Panc1 (cell line): ENCODE results near the gene SLC66A3. TPM values are rescaled to one million over a fixed set of nuclear protein-coding genes. Genes with fewer than 3 reads are reported as not detected.

ENCODE experiments used
- ATAC-seq: fragments of 200-7000 bp; cut with Tn5 transposase; 2 replicates; pipeline ENCODE4 v1.9.1; 2020; ENCODE audit warnings: mild to moderate bottlenecking, moderate library complexity
- BruUV-seq: library from RNA; stranded (reverse); fragments of 400-500 nt; replicated peaks from 2 replicates; lab custom pipeline; 2021; lab: Mats Ljungman, UMichigan
- CTCF ChIA-PET: fragments of 300-600 bp; sonication (Branson Sonifier 250); formaldehyde crosslinking; loops from one replicate; lab custom pipeline; 2022; ENCODE audit warnings: antibody characterized with exemption; lab: Charles Lee
- POLR2A ChIA-PET: fragments of 300-600 bp; sonication (Branson Sonifier 250); formaldehyde crosslinking; loops from one replicate; lab custom pipeline; 2022; ENCODE audit warnings: antibody characterized with exemption; lab: Charles Lee
- DNase-seq: peaks from one replicate; pipeline ENCODE4 v3.0.0-alpha.2; 2010; ENCODE audit warnings: low read depth, low spot score
- H3K27ac ChIP-seq: 2 replicates; pipeline ENCODE4 v1.5.1; 2011; ENCODE audit warnings: mild to moderate bottlenecking, low read length, inconsistent platforms
- H3K27me3 ChIP-seq: fragments of 200-500 bp; sonication (Bioruptor generic); 2 replicates; pipeline ENCODE4 v1.6.0; 2014; ENCODE audit warnings: low read length, inconsistent platforms; ENCODE audit not compliant: control insufficient read depth, insufficient read depth
- H3K36me3 ChIP-seq: fragments of 200-500 bp; sonication (Bioruptor generic); 2 replicates; pipeline ENCODE4 v1.5.1; 2014; ENCODE audit warnings: inconsistent platforms, mild to moderate bottlenecking, low read length, moderate library complexity; ENCODE audit not compliant: control insufficient read depth, insufficient read depth
- H3K4me1 ChIP-seq: 2 replicates; pipeline ENCODE4 v1.5.1; 2011; ENCODE audit warnings: inconsistent platforms, mild to moderate bottlenecking, low read length, moderate library complexity; ENCODE audit not compliant: control insufficient read depth, insufficient read depth
- H3K4me3 ChIP-seq, 2 experiments: 2 replicates each; pipeline ENCODE4 v1.5.1; 2011 to 2012; ENCODE audit warnings: low read depth in 2 of 2, low read length in 2 of 2, mild to moderate bottlenecking in 2 of 2, inconsistent platforms in 1 of 2, moderate library complexity in 1 of 2
- H3K9me3 ChIP-seq: fragments of 200-500 bp; sonication (Bioruptor generic); 2 replicates; pipeline ENCODE4 v1.5.1; 2014; ENCODE audit warnings: low read depth, mild to moderate bottlenecking, inconsistent platforms, low read length, moderate library complexity; ENCODE audit not compliant: control insufficient read depth, insufficient read depth
- CTCF ChIP-seq: fragments of 450-650 bp; IDR thresholded peaks from 2 replicates; pipeline ENCODE4 v1.5.1; 2017; ENCODE audit warnings: mild to moderate bottlenecking
- POLR2AphosphoS5 ChIP-seq: IDR thresholded peaks from 2 replicates; pipeline ENCODE4 v1.6.1; 2012; ENCODE audit warnings: mild to moderate bottlenecking, low read depth, low read length, moderate library complexity
- REST ChIP-seq, 2 experiments: IDR thresholded peaks; 2 replicates each; pipeline ENCODE4 v1.6.1; 2011 to 2012; ENCODE audit warnings: low read depth in 2 of 2, control low read depth in 1 of 2, low read length in 1 of 2, mild to moderate bottlenecking in 1 of 2, moderate library complexity in 1 of 2; ENCODE audit not compliant: insufficient read depth in 1 of 2
- SIN3A ChIP-seq: IDR thresholded peaks from 2 replicates; pipeline ENCODE4 v1.6.1; 2012; ENCODE audit warnings: low read depth, mild to moderate bottlenecking, low read length, moderate library complexity, borderline replicate concordance; ENCODE audit not compliant: insufficient read depth
- TCF7L2 ChIP-seq: IDR thresholded peaks from 2 replicates; pipeline ENCODE4 v1.6.1; 2011; ENCODE audit warnings: mild to moderate bottlenecking, low read depth, low read length, inconsistent platforms
- in situ Hi-C: cut with HindIII; loops from 2 replicates; pipeline ENCODE4 v1.10.0; 2016; ENCODE audit warnings: low sequenced_read_pairs, low pct_unique_long_range_greater_than_20kb
- intact Hi-C: fragments of 100-400 bp; cut with micrococcal nuclease; formaldehyde crosslinking; loops from one replicate; pipeline ENCODE4 v1.10.0; 2022; ENCODE audit not compliant: unreplicated experiment
- total RNA-seq: library from RNA; stranded (reverse); gene quantifications from one replicate; pipeline ENCODE4 v1.2.1, GENCODE V29; 2021; ENCODE audit not compliant: unreplicated experiment

The SLC66A3 gene
- total RNA-seq, 1 experiment from 2014 or later, result 39.1 TPM

DNA sequence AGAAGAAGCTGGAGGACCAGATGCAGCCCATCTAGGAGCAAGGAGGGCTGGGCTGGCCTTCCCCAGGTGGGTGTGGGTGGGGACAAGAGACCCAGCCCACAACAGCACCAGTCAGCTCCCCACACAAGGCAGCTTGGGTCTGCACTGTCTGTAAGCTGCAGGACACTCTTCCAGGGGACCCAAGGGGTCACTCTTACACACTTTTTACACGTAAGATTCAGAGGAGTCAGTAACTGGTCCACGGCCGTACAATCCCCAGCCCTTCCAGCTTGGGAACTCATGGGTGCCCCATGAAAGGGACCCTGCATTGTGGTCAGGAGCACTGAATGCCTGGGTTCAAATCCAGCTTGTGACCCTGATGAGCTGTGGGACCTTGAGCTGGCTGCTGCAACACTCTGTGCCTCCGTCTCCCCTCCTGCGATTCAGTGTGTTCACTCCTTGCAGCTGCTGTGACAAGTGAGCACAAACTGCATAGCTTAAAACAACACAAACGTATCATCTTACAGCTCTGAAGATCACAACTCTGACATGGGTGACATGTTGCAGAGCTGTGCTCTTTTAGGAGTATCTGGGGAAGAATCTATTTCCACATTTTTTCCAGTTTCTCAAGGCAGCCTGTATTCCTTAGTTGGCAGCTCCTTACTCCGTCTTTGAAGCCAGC lies 11.1 kb upstream of the SLC66A3 start:
- BruUV-seq, result no TSS peak
- intact Hi-C loops, result no loop called here
- H3K9me3 ChIP-seq, result no peaks in the 10 kb centered on the region
- H3K27ac ChIP-seq, result no peak overlapping the region
- H3K36me3 ChIP-seq, result no peaks in the 10 kb centered on the region
- in situ Hi-C loops, result no loop called here
- no peaks in the 10 kb centered on the region for H3K4me1 ChIP-seq
- no peak overlapping the region for H3K4me3 ChIP-seq
- DNase-seq (no peak), ATAC-seq (peak; percentile 33; the same call in 1 of the 2 replicates)
- ChIA-PET POLR2A (interaction anchor here (0.7 kb wide), 1 partner anchor 65 kb away, joined by 3 read pairs; no protein-coding TSS in a partner anchor), CTCF (interaction anchor here (0.6 to 1.1 kb wide), 2 partner anchors 10 to 12 kb away, joined by 3 read pairs; no protein-coding TSS in a partner anchor)
- TF ChIP-seq TCF7L2 (no peak), POLR2AphosphoS5 (no peak), CTCF (no peak), REST (IDR thresholded peaks at IDR 0.05; ENCODE audit: insufficient read depth in 1 of 2, low read depth in 2 of 2, low read length in 1 of 2) (no peak), SIN3A (no peak)
- no peaks in the 10 kb centered on the region for H3K27me3 ChIP-seq

DNA sequence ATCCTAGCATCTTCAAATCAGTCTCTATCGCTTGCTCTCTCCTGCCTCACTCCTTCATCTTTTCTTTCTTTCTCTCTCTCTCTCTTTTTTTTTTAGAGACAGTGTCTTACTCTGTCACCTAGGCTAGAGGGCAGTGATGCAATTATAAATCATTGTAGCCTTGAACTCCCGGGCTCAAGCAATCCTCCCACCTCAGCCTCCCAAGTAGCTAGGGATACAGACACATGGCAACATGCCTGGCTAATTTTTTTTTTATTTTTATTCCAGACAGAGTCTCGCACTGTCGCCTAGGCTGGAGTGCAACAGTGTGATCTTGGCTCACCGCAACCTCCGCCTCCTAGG lies 10.6 kb upstream of the SLC66A3 start:
- CTCF ChIA-PET, result interaction anchor here (0.6 to 1.1 kb wide), 3 partner anchors 9 to 31 kb away, joined by 3 to 4 read pairs (median 3); no protein-coding TSS in a partner anchor
- no peak for TF ChIP-seq TCF7L2
- no peak for TF ChIP-seq CTCF
- no peak for TF ChIP-seq SIN3A
- TF ChIP-seq POLR2AphosphoS5, result no peak
- TF ChIP-seq REST (IDR thresholded peaks at IDR 0.05; ENCODE audit: insufficient read depth in 1 of 2, low read depth in 2 of 2, low read length in 1 of 2), result no peak
- no peaks in the 10 kb centered on the region for H3K27me3 ChIP-seq
- H3K27ac ChIP-seq, result no peak overlapping the region
- intact Hi-C loops, result no loop called here
- in situ Hi-C loops, result no loop called here
- POLR2A ChIA-PET, result interaction anchor here (0.7 kb wide), 1 partner anchor 65 kb away, joined by 3 read pairs; no protein-coding TSS in a partner anchor
- no peaks in the 10 kb centered on the region for H3K9me3 ChIP-seq
- H3K4me1 ChIP-seq, result no peaks in the 10 kb centered on the region
- BruUV-seq, result no TSS peak
- ATAC-seq (no peak), DNase-seq (no peak)
- no peak overlapping the region for H3K4me3 ChIP-seq
- no peaks in the 10 kb centered on the region for H3K36me3 ChIP-seq
